ENCODE measurements around the gene PLPP4.

The PLPP4 gene

GRCh38 chr10:120507651-120508050 lies 50.6 kb downstream of the PLPP4 start:
- no peak for TF ChIP-seq TAF1 (IDR thresholded peaks at IDR 0.05; ENCODE audit: borderline replicate concordance, insufficient read depth, low read length)
- no peak for TF ChIP-seq REST (IDR thresholded peaks at IDR 0.05; ENCODE audit: insufficient read depth in 1 of 2, low read depth in 2 of 2, low read length in 2 of 2)
- no peak for TF ChIP-seq SIN3A (IDR thresholded peaks at IDR 0.05; ENCODE audit: borderline replicate concordance, insufficient read depth, low read length)
- TF ChIP-seq POLR2AphosphoS5 (IDR thresholded peaks at IDR 0.05; ENCODE audit: low read depth, low read length): no peak
- no peak for TF ChIP-seq FOXP2 (optimal IDR thresholded peaks at IDR 0.05; ENCODE audit: borderline replicate concordance, extremely low read depth, extremely low read length, insufficient read depth)

GRCh38 chr10:120508393-120508792 lies 51.4 kb downstream of the PLPP4 start:
- TF ChIP-seq SIN3A (IDR thresholded peaks at IDR 0.05; ENCODE audit: borderline replicate concordance, insufficient read depth, low read length) (no peak), FOXP2 (optimal IDR thresholded peaks at IDR 0.05; ENCODE audit: borderline replicate concordance, extremely low read depth, extremely low read length, insufficient read depth) (no peak), TAF1 (IDR thresholded peaks at IDR 0.05; ENCODE audit: borderline replicate concordance, insufficient read depth, low read length) (no peak), POLR2AphosphoS5 (IDR thresholded peaks at IDR 0.05; ENCODE audit: low read depth, low read length) (no peak), REST (IDR thresholded peaks at IDR 0.05; ENCODE audit: insufficient read depth in 1 of 2, low read depth in 2 of 2, low read length in 2 of 2) (no peak)

- no peak for TF ChIP-seq FOXP2 (optimal IDR thresholded peaks at IDR 0.05; ENCODE audit: borderline replicate concordance, extremely low read depth, extremely low read length, insufficient read depth)
- TF ChIP-seq POLR2AphosphoS5 (IDR thresholded peaks at IDR 0.05; ENCODE audit: low read depth, low read length): no peak
- no peak for TF ChIP-seq SIN3A (IDR thresholded peaks at IDR 0.05; ENCODE audit: borderline replicate concordance, insufficient read depth, low read length)
- no peak for TF ChIP-seq REST (IDR thresholded peaks at IDR 0.05; ENCODE audit: insufficient read depth in 1 of 2, low read depth in 2 of 2, low read length in 2 of 2)
- TF ChIP-seq TAF1 (IDR thresholded peaks at IDR 0.05; ENCODE audit: borderline replicate concordance, insufficient read depth, low read length): no peak
These were observed 51.9 kb downstream of the PLPP4 start for GRCh38 chr10:120508966-120509365.

- TF ChIP-seq SIN3A (IDR thresholded peaks at IDR 0.05; ENCODE audit: borderline replicate concordance, insufficient read depth, low read length): no peak
- TF ChIP-seq POLR2AphosphoS5 (IDR thresholded peaks at IDR 0.05; ENCODE audit: low read depth, low read length): no peak
- TF ChIP-seq TAF1 (IDR thresholded peaks at IDR 0.05; ENCODE audit: borderline replicate concordance, insufficient read depth, low read length): no peak
- no peak for TF ChIP-seq FOXP2 (optimal IDR thresholded peaks at IDR 0.05; ENCODE audit: borderline replicate concordance, extremely low read depth, extremely low read length, insufficient read depth)
- no peak for TF ChIP-seq REST (IDR thresholded peaks at IDR 0.05; ENCODE audit: insufficient read depth in 1 of 2, low read depth in 2 of 2, low read length in 2 of 2)
These were observed 54.1 kb downstream of the PLPP4 start for GRCh38 chr10:120511165-120511564.

GRCh38 chr10:120513307-120513796 lies 56.3 kb downstream of the PLPP4 start:
- TF ChIP-seq TAF1 (IDR thresholded peaks at IDR 0.05; ENCODE audit: borderline replicate concordance, insufficient read depth, low read length) (no peak), FOXP2 (optimal IDR thresholded peaks at IDR 0.05; ENCODE audit: borderline replicate concordance, extremely low read depth, extremely low read length, insufficient read depth) (no peak), POLR2AphosphoS5 (IDR thresholded peaks at IDR 0.05; ENCODE audit: low read depth, low read length) (no peak), REST (IDR thresholded peaks at IDR 0.05; ENCODE audit: insufficient read depth in 1 of 2, low read depth in 2 of 2, low read length in 2 of 2) (no peak), SIN3A (IDR thresholded peaks at IDR 0.05; ENCODE audit: borderline replicate concordance, insufficient read depth, low read length) (no peak)

All from PFSK-1 (cell line).